DOHH2 (cell line): ENCODE measurements around the gene NEGR1.

Experiments
- CTCF ChIP-seq: fragments of 200-600 bp; sonication (generic); IDR thresholded peaks from one replicate; pipeline ENCODE4 v1.5.1; 2014; ENCODE audit warnings: antibody characterized with exemption, mild to moderate bottlenecking, low read depth, low read length; ENCODE audit not compliant: poor library complexity, severe bottlenecking
- EZH2phosphoT487 ChIP-seq: fragments of 200-600 bp; sonication (generic); IDR thresholded peaks from 2 replicates; pipeline ENCODE4 v1.6.1; 2017; ENCODE audit warnings: borderline replicate concordance, mild to moderate bottlenecking, antibody characterized with exemption, low read length, moderate library complexity, mixed read lengths

- TF ChIP-seq CTCF (no peak), EZH2phosphoT487 (no peak)
These were observed 780.3 kb downstream of the NEGR1 start for GRCh38 chr1:71502006-71502405.
